ENCODE data around the gene NPHP3.
"Not testable (repeated sequence)": the region's sequence is repeated elsewhere in the genome, so short reads cannot be mapped to it uniquely, and the experiment has no call there.

NPHP3 gene

DNA sequence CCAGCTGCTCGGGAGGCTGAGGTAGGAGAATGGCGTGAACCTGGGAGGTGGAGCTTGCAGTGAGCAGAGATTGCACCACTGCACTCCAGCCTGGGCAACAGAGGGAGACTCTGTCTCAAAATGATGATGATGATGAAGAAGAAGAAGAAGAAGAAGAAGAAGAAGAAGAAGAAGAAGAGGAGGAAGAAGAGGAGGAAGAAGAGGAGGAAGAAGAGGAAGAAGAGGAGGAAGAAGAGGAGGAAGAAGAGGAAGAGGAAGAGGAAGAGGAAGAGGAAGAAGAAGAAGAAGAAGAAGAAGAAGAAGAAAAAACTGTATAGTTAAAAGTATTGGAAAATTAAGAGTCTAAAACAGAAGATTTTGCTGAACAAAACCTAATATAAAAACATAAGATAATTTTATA lies 80.8 kb downstream of the NPHP3 start:
- DNase-seq, result not testable (repeated sequence)

DNA sequence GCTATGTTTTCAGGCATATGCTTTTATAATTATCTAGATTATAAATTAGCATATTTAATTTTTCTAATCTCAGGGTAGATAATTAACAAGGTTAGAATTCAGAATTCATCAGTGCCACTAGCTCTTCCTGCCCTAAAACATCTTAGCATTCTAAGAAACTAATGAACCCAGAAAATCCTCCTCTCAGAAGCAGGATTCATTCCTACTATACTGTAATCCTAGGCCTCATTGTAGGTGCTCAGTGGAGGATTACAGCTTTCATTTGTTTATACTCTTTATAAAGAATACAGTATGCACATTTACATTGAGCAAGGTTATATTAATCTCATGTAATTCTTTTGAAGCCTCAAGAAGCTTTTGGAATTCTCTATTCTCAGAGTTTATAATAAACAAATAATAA lies 83.5 kb downstream of the NPHP3 start:
- DNase-seq, result no peak

DNA sequence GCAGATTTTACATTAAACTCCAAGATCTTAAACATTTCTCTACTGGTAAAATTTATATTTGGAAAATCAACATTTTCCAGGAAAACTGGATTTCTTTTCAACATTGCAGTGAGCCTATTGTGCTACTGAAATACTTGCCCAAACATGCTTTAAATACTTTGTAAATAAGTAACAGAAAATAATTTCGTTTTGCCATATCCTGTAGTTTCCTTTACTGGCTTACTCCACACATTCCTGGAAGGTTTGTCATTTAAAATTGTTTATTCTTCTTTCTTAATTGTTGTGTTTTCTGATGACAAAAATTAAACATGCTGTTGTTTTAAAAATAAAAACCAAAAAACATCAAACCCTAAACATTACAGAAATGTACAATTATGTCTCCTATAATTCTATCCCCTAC lies 84.6 kb downstream of the NPHP3 start:
- no peak for DNase-seq

DNA sequence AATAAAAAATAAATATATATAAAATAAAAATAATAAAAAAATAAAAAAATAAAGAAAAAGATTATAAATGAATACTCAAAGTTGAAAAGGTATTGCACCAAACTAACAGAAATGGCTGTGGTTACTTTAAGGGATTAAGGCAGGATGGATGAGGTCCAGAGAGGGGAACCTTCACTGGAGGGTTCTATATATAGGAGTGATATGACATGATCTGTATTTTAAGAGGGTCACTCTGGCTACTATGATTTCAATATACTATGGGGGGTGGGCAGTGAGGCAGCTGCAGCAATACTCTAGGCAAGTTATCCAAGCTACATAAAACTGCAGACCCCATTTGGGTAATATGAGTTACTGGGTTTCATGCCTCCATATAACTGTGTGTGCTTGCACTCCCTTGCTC lies 87.2 kb downstream of the NPHP3 start:
- no peak for DNase-seq

Data from NCI-H524 (cell line).